GM18873 (cell line): ENCODE results near the gene EGLN3.
"Not testable (repeated sequence)": the region's sequence is repeated elsewhere in the genome, so short reads cannot be mapped to it uniquely, and the experiment has no call there.

Source experiments
- ATAC-seq: cut with Tn5 transposase; IDR thresholded peaks from one replicate; pipeline ENCODE4 v1.9.1; 2021; ENCODE audit warnings: mild to moderate bottlenecking, moderate library complexity, moderate number of reproducible peaks; ENCODE audit not compliant: unreplicated experiment, low FRiP score

The EGLN3 gene

GRCh38 chr14:33940561-33941011 lies 10.3 kb downstream of the EGLN3 start:
- no peak for ATAC-seq

GRCh38 chr14:33938131-33938949 lies 12.5 kb downstream of the EGLN3 start:
- no peak for ATAC-seq

- no peak for ATAC-seq
Observed at GRCh38 chr14:33936391-33936790, 14.5 kb downstream of the EGLN3 start.

- no peak for ATAC-seq
Observed at GRCh38 chr14:33934938-33935337, 15.9 kb downstream of the EGLN3 start.

- no peak for ATAC-seq
Observed at GRCh38 chr14:33934043-33934750, 16.7 kb downstream of the EGLN3 start.

- ATAC-seq = no peak
Observed at GRCh38 chr14:33933386-33933933, 17.4 kb downstream of the EGLN3 start.

GRCh38 chr14:33932576-33933345 lies 18.1 kb downstream of the EGLN3 start:
- no peak for ATAC-seq

GRCh38 chr14:33932033-33932432 lies 18.8 kb downstream of the EGLN3 start:
- no peak for ATAC-seq

GRCh38 chr14:33931461-33931860 lies 19.4 kb downstream of the EGLN3 start:
- no peak for ATAC-seq

GRCh38 chr14:33930439-33930838 lies 20.4 kb downstream of the EGLN3 start:
- no peak for ATAC-seq

- no peak for ATAC-seq
Observed at GRCh38 chr14:33929799-33930408, 21.0 kb downstream of the EGLN3 start.

- ATAC-seq = no peak
Observed at GRCh38 chr14:33928895-33929294, 22.0 kb downstream of the EGLN3 start.

- ATAC-seq = no peak
Observed at GRCh38 chr14:33927944-33928343, 22.9 kb downstream of the EGLN3 start.

- not testable (repeated sequence) for ATAC-seq
Observed at GRCh38 chr14:33926967-33927366, 23.9 kb downstream of the EGLN3 start.

- no peak for ATAC-seq
Observed at GRCh38 chr14:33925946-33926345, 24.9 kb downstream of the EGLN3 start.

GRCh38 chr14:33925235-33925634 lies 25.6 kb downstream of the EGLN3 start:
- ATAC-seq = no peak

- no peak for ATAC-seq
Observed at GRCh38 chr14:33924566-33925100, 26.2 kb downstream of the EGLN3 start.

- ATAC-seq = no peak
Observed at GRCh38 chr14:33922125-33922524, 28.7 kb downstream of the EGLN3 start.

- no peak for ATAC-seq
Observed at GRCh38 chr14:33918256-33918655, 32.6 kb downstream of the EGLN3 start.

- ATAC-seq = no peak
Observed at GRCh38 chr14:33917661-33918060, 33.2 kb downstream of the EGLN3 start.
